IMR-90 (cell line): ENCODE data around the gene GNG7.

Experiments
- POLR2A ChIP-seq: IDR thresholded peaks from 2 replicates; pipeline ENCODE4 v1.6.1; 2012; ENCODE audit warnings: mild to moderate bottlenecking, low read depth, low read length
- TF ChIP-seq, protein P1 (sequence below): conservative IDR thresholded peaks from 2 replicates; pipeline ENCODE4 v1.5.1; 2012; ENCODE audit warnings: mild to moderate bottlenecking, low read depth, low read length, improper control_type of control experiment

- TF ChIP-seq, protein P1, sequence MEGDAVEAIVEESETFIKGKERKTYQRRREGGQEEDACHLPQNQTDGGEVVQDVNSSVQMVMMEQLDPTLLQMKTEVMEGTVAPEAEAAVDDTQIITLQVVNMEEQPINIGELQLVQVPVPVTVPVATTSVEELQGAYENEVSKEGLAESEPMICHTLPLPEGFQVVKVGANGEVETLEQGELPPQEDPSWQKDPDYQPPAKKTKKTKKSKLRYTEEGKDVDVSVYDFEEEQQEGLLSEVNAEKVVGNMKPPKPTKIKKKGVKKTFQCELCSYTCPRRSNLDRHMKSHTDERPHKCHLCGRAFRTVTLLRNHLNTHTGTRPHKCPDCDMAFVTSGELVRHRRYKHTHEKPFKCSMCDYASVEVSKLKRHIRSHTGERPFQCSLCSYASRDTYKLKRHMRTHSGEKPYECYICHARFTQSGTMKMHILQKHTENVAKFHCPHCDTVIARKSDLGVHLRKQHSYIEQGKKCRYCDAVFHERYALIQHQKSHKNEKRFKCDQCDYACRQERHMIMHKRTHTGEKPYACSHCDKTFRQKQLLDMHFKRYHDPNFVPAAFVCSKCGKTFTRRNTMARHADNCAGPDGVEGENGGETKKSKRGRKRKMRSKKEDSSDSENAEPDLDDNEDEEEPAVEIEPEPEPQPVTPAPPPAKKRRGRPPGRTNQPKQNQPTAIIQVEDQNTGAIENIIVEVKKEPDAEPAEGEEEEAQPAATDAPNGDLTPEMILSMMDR: no peak
- TF ChIP-seq POLR2A: no peak
Measured at GRCh38 chr19:2690856-2691255, 11.6 kb downstream of the GNG7 start.
